Activated CD8-positive, alpha-beta T cell treated with anti-CD3 and anti-CD28 coated beads for 36 hours (primary cell): ENCODE measurements around the gene ANXA2. TPM values are rescaled to one million over a fixed set of nuclear protein-coding genes. Genes with fewer than 3 reads are reported as not detected.

ENCODE experiments used
- ATAC-seq: fragments of 200-7000 bp; cut with Tn5 transposase; one replicate; pipeline ENCODE4 v1.10.0; 2021; ENCODE audit warnings: mild to moderate bottlenecking, moderate library complexity
- CTCF ChIA-PET: fragments of 350-600 bp; sonication (Branson Sonifier 250); formaldehyde crosslinking; loops from one replicate; lab custom pipeline; 2021; ENCODE audit warnings: antibody characterized with exemption; lab: Charles Lee
- POLR2A ChIA-PET: fragments of 350-600 bp; sonication (Branson Sonifier 250); formaldehyde crosslinking; loops from one replicate; lab custom pipeline; 2021; ENCODE audit warnings: antibody characterized with exemption; lab: Charles Lee
- DNase-seq: peaks from one replicate; pipeline ENCODE4 v3.0.0-alpha.2; 2020
- H3K27ac Mint-ChIP-seq: one replicate; pipeline ENCODE4 v1.8.0; 2021; ENCODE audit warnings: mild to moderate bottlenecking, mixed read lengths
- H3K27me3 Mint-ChIP-seq: one replicate; pipeline ENCODE4 v1.8.0; 2021; ENCODE audit warnings: mixed read lengths
- H3K36me3 Mint-ChIP-seq: one replicate; pipeline ENCODE4 v1.8.0; 2021; ENCODE audit warnings: low read depth, mixed read lengths
- H3K4me1 Mint-ChIP-seq: one replicate; pipeline ENCODE4 v1.8.0; 2021; ENCODE audit warnings: low read depth, mixed read lengths
- H3K4me3 Mint-ChIP-seq: one replicate; pipeline ENCODE4 v1.8.0; 2021; ENCODE audit warnings: mild to moderate bottlenecking, moderate library complexity, mixed read lengths
- H3K9me3 Mint-ChIP-seq: one replicate; pipeline ENCODE4 v1.8.0; 2021; ENCODE audit warnings: mixed read lengths
- CTCF ChIP-seq: fragments of 200-600 bp; IDR thresholded peaks from one replicate; pipeline ENCODE4 v1.8.0; 2022; ENCODE audit warnings: antibody characterized with exemption, mild to moderate bottlenecking
- intact Hi-C: fragments of 100-400 bp; cut with micrococcal nuclease; formaldehyde crosslinking; loops from one replicate; pipeline ENCODE4 v1.10.0; 2022
- total RNA-seq, 2 experiments: library from RNA; stranded (reverse); gene quantifications; one replicate each; pipeline ENCODE4 v1.2.3, GENCODE V29; 2021

The ANXA2 gene
- total RNA-seq, 2 experiments from 2014 or later: 57.9 to 60.2 TPM

GRCh38 chr15:60373745-60374144 is 24.0 kb downstream of the ANXA2 start:
- Mint-ChIP-seq H3K27me3 (no peaks in the 10 kb centered on the region), H3K27ac (no peak overlapping the region), H3K4me1 (peaks cover 13% of the 10 kb centered on the region), H3K9me3 (no peaks in the 10 kb centered on the region), H3K4me3 (no peak overlapping the region), H3K36me3 (peaks cover 4% of the 10 kb centered on the region)
- intact Hi-C loops: no loop called here
- DNase-seq (no peak), ATAC-seq (no peak)
- ChIA-PET CTCF (interaction anchor here (0.6 to 2.1 kb wide), 6 partner anchors 14 to 488 kb away, joined by 3 to 11 read pairs (median 4); no protein-coding TSS in a partner anchor), POLR2A (no interaction called here)
- TF ChIP-seq CTCF: no peak

- POLR2A ChIA-PET: no interaction called here
- H3K27me3 Mint-ChIP-seq: no peaks in the 10 kb centered on the region
- H3K27ac Mint-ChIP-seq: no peak overlapping the region
- no peak overlapping the region for H3K4me3 Mint-ChIP-seq
- no peaks in the 10 kb centered on the region for H3K9me3 Mint-ChIP-seq
- ATAC-seq (no peak), DNase-seq (no peak)
- CTCF ChIA-PET: interaction anchor here (0.6 to 2.1 kb wide), 5 partner anchors 13 to 489 kb away, joined by 3 to 11 read pairs (median 3); no protein-coding TSS in a partner anchor
- H3K36me3 Mint-ChIP-seq: peaks cover 4% of the 10 kb centered on the region
- peaks cover 13% of the 10 kb centered on the region for H3K4me1 Mint-ChIP-seq
- no peak for TF ChIP-seq CTCF
- intact Hi-C loops: no loop called here
These were observed 24.5 kb downstream of the ANXA2 start for GRCh38 chr15:60373327-60373726.

- DNase-seq (no peak), ATAC-seq (no peak)
- no peak for TF ChIP-seq CTCF
- Mint-ChIP-seq H3K36me3 (peaks cover 4% of the 10 kb centered on the region), H3K9me3 (no peaks in the 10 kb centered on the region), H3K27me3 (no peaks in the 10 kb centered on the region), H3K27ac (no peak overlapping the region), H3K4me3 (no peak overlapping the region), H3K4me1 (peaks cover 13% of the 10 kb centered on the region)
- CTCF ChIA-PET: interaction anchor here (0.9 to 2.1 kb wide), 2 partner anchors 13 to 46 kb away, joined by 3 to 11 read pairs; no protein-coding TSS in a partner anchor
- POLR2A ChIA-PET: no interaction called here
- intact Hi-C loops: no loop called here
These were observed 25.0 kb downstream of the ANXA2 start for GRCh38 chr15:60372756-60373155.

- intact Hi-C loops: no loop called here
- peaks cover 13% of the 10 kb centered on the region for H3K4me1 Mint-ChIP-seq
- DNase-seq (no peak), ATAC-seq (no peak)
- TF ChIP-seq CTCF: no peak
- H3K9me3 Mint-ChIP-seq: no peaks in the 10 kb centered on the region
- CTCF ChIA-PET: no interaction called here
- H3K27ac Mint-ChIP-seq: no peak overlapping the region
- peaks cover 4% of the 10 kb centered on the region for H3K36me3 Mint-ChIP-seq
- no peak overlapping the region for H3K4me3 Mint-ChIP-seq
- no peaks in the 10 kb centered on the region for H3K27me3 Mint-ChIP-seq
- POLR2A ChIA-PET: no interaction called here
These were observed 25.6 kb downstream of the ANXA2 start for GRCh38 chr15:60372227-60372626.

GRCh38 chr15:60371175-60372051 is 26.4 kb downstream of the ANXA2 start:
- Mint-ChIP-seq H3K36me3 (peaks cover 4% of the 10 kb centered on the region), H3K4me3 (no peak overlapping the region), H3K27ac (peak overlapping the region; percentile 68), H3K9me3 (no peaks in the 10 kb centered on the region), H3K27me3 (no peaks in the 10 kb centered on the region), H3K4me1 (peaks cover 13% of the 10 kb centered on the region)
- ChIA-PET POLR2A (no interaction called here), CTCF (no interaction called here)
- DNase-seq: peak; percentile 45
- intact Hi-C loops: no loop called here
- no peak for ATAC-seq
- no peak for TF ChIP-seq CTCF
